Astrocyte (in vitro differentiated cells and primary cell): ENCODE measurements around the gene PCARE. TPM values are rescaled to one million over a fixed set of nuclear protein-coding genes. Genes with fewer than 3 reads are reported as not detected.
"Not testable (repeated sequence)": the region's sequence is repeated elsewhere in the genome, so short reads cannot be mapped to it uniquely, and the experiment has no call there.

Experiments used
- DNase-seq: peaks from one replicate; pipeline ENCODE4 v3.0.0-alpha.2; 2010; ENCODE audit warnings: low read depth
- FAIRE-seq: peaks from 2 replicates; lab custom pipeline; 2011; peaks lifted over from hg19 to GRCh38; lab: Jason Lieb, UNC
- H2AFZ ChIP-seq: 2 replicates; pipeline ENCODE4 v1.6.0; 2012; ENCODE audit warnings: low read depth, low read length, inconsistent platforms
- H3K27ac ChIP-seq: 2 replicates; pipeline ENCODE4 v1.5.1; 2011; ENCODE audit warnings: low read depth, low read length, inconsistent platforms
- H3K27me3 ChIP-seq: 2 replicates; pipeline ENCODE4 v1.6.0; 2011; ENCODE audit warnings: low read length, inconsistent platforms; ENCODE audit not compliant: insufficient read depth
- H3K36me3 ChIP-seq: 2 replicates; pipeline ENCODE4 v1.5.1; 2011; ENCODE audit warnings: low read length, inconsistent platforms; ENCODE audit not compliant: insufficient read depth
- H3K4me1 ChIP-seq: 2 replicates; pipeline ENCODE4 v1.5.1; 2011; ENCODE audit warnings: low read length, inconsistent platforms; ENCODE audit not compliant: insufficient read depth
- H3K4me2 ChIP-seq: 2 replicates; pipeline ENCODE4 v1.6.0; 2012; ENCODE audit warnings: low read length, inconsistent platforms
- H3K4me3 ChIP-seq: 2 replicates; pipeline ENCODE4 v1.5.1; 2011; ENCODE audit warnings: low read depth, mild to moderate bottlenecking, low read length, inconsistent platforms; ENCODE audit not compliant: insufficient read depth
- H3K79me2 ChIP-seq: 2 replicates; pipeline ENCODE4 v1.6.0; 2012; ENCODE audit warnings: mild to moderate bottlenecking, low read length, inconsistent platforms; ENCODE audit not compliant: insufficient read depth
- H3K9ac ChIP-seq: 2 replicates; pipeline ENCODE4 v1.6.0; 2012; ENCODE audit warnings: mild to moderate bottlenecking, low read length, inconsistent platforms
- H3K9me3 ChIP-seq: 2 replicates; pipeline ENCODE4 v1.5.1; 2012; ENCODE audit warnings: low read depth, mild to moderate bottlenecking, low read length, inconsistent platforms; ENCODE audit not compliant: insufficient read depth
- H4K20me1 ChIP-seq: 2 replicates; pipeline ENCODE4 v1.6.0; 2012; ENCODE audit warnings: low read length, inconsistent platforms; ENCODE audit not compliant: insufficient read depth
- H3K27ac Mint-ChIP-seq: one replicate; pipeline ENCODE4 v1.8.0; 2021; ENCODE audit warnings: mild to moderate bottlenecking, mixed read lengths; ENCODE audit not compliant: unreplicated experiment
- H3K27me3 Mint-ChIP-seq: one replicate; pipeline ENCODE4 v1.8.0; 2021; ENCODE audit warnings: low read depth, mixed read lengths; ENCODE audit not compliant: unreplicated experiment
- H3K36me3 Mint-ChIP-seq: one replicate; pipeline ENCODE4 v1.8.0; 2021; ENCODE audit warnings: low read depth, mixed read lengths; ENCODE audit not compliant: unreplicated experiment
- H3K4me1 Mint-ChIP-seq: one replicate; pipeline ENCODE4 v1.8.0; 2021; ENCODE audit warnings: low read depth, mixed read lengths; ENCODE audit not compliant: unreplicated experiment
- H3K4me3 Mint-ChIP-seq: one replicate; pipeline ENCODE4 v1.8.0; 2021; ENCODE audit warnings: mild to moderate bottlenecking, moderate library complexity, mixed read lengths; ENCODE audit not compliant: unreplicated experiment
- H3K9me3 Mint-ChIP-seq: one replicate; pipeline ENCODE4 v1.8.0; 2021; ENCODE audit warnings: mild to moderate bottlenecking, mixed read lengths; ENCODE audit not compliant: unreplicated experiment
- CTCF ChIP-seq: IDR thresholded peaks from 2 replicates; pipeline ENCODE4 v1.5.1; 2011; ENCODE audit warnings: low read depth, mild to moderate bottlenecking, inconsistent platforms, low read length, moderate library complexity; ENCODE audit not compliant: insufficient read depth
- EZH2 ChIP-seq: IDR thresholded peaks from 2 replicates; pipeline ENCODE4 v1.6.1; 2012; ENCODE audit warnings: mild to moderate bottlenecking, low read length, inconsistent platforms; ENCODE audit not compliant: insufficient read depth
- total RNA-seq: library from RNA; stranded (reverse); gene quantifications from 2 replicates; pipeline ENCODE4 v1.2.1, GENCODE V29; 2021

PCARE gene
- total RNA-seq, 1 donor from 2014 or later: not detected

- H3K9me3 Mint-ChIP-seq: no peaks in the 10 kb centered on the region
- H3K27me3 Mint-ChIP-seq: no peaks in the 10 kb centered on the region
- no peaks in the 10 kb centered on the region for H3K36me3 ChIP-seq
- no peak overlapping the region for H3K9ac ChIP-seq
- H3K79me2 ChIP-seq: no peaks in the 10 kb centered on the region
- no peak for DNase-seq
- no peaks in the 10 kb centered on the region for H3K4me1 Mint-ChIP-seq
- no peak overlapping the region for H2AFZ ChIP-seq
- TF ChIP-seq EZH2 (no peak), CTCF (no peak)
- H4K20me1 ChIP-seq: no peaks in the 10 kb centered on the region
- H3K4me3 Mint-ChIP-seq: no peak overlapping the region
- no peaks in the 10 kb centered on the region for H3K27me3 ChIP-seq
- H3K4me3 ChIP-seq: no peak overlapping the region
- no peaks in the 10 kb centered on the region for H3K9me3 ChIP-seq
- H3K27ac ChIP-seq: no peak overlapping the region
- H3K4me2 ChIP-seq: no peak overlapping the region
- H3K27ac Mint-ChIP-seq: no peak overlapping the region
- FAIRE-seq: no peak
- no peaks in the 10 kb centered on the region for H3K36me3 Mint-ChIP-seq
- H3K4me1 ChIP-seq: no peaks in the 10 kb centered on the region
Measured at GRCh38 chr2:29096969-29097368, 22.6 kb upstream of the PCARE start.

GRCh38 chr2:29090311-29090710 lies 16.0 kb upstream of the PCARE start:
- H3K4me1 Mint-ChIP-seq, H3K4me3 Mint-ChIP-seq, H3K4me2 ChIP-seq, H4K20me1 ChIP-seq, H3K9ac ChIP-seq, H3K9me3 ChIP-seq, H3K36me3 ChIP-seq, H3K27me3 ChIP-seq, H3K27me3 Mint-ChIP-seq, FAIRE-seq, H3K9me3 Mint-ChIP-seq, DNase-seq, H3K27ac Mint-ChIP-seq, H3K79me2 ChIP-seq, H3K4me3 ChIP-seq, H2AFZ ChIP-seq, H3K27ac ChIP-seq, H3K36me3 Mint-ChIP-seq, H3K4me1 ChIP-seq: not testable (repeated sequence)

- Mint-ChIP-seq H3K27ac (no peak overlapping the region), H3K27me3 (no peaks in the 10 kb centered on the region), H3K4me1 (no peaks in the 10 kb centered on the region), H3K36me3 (no peaks in the 10 kb centered on the region), H3K9me3 (no peaks in the 10 kb centered on the region), H3K4me3 (no peak overlapping the region)
- Histone ChIP-seq H3K27me3 (no peaks in the 10 kb centered on the region), H3K4me1 (no peaks in the 10 kb centered on the region), H3K9me3 (peaks cover 7% of the 10 kb centered on the region), H3K27ac (no peak overlapping the region), H2AFZ (no peak overlapping the region), H3K79me2 (no peaks in the 10 kb centered on the region), H3K36me3 (no peaks in the 10 kb centered on the region), H4K20me1 (no peaks in the 10 kb centered on the region), H3K9ac (no peak overlapping the region), H3K4me2 (no peak overlapping the region), H3K4me3 (no peak overlapping the region)
- no peak for FAIRE-seq
- no peak for TF ChIP-seq EZH2
- no peak for DNase-seq
Measured at GRCh38 chr2:29084554-29084953, 10.2 kb upstream of the PCARE start.
